NCI-H2227 (cell line): ENCODE results near the gene TSNAX.

Source experiments
- DNase-seq: peaks from one replicate; lab custom pipeline; 2025; ENCODE audit not compliant: unreplicated experiment; lab: John Stamatoyannopoulos, UW

TSNAX gene

DNA sequence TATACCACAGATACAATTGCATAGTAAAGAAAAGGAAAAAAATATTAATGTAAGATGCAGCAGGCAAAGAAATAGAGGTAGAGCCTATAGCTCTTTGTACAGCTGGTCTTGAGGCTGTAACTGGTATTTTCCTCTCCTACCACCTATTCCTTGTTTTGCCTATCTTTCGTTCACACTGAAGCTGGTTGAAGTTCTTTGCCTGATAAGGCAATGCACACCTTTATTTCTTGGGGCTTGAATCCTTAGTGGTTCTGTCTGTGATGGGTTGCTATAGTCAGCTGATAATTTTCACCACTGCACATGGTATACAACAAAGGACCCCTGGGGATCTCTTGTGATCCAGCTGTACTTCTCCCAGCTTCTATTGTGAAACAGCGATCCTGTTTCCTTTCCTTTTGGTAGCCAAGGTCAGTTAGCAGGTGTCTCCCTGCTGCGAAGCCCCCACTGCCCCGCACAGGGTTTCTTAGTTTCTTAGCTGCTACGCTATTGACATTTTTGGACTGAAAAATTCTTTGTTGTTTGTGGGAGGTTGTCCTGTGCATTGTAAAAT lies 9.9 kb upstream of the TSNAX start:
- DNase-seq = peak; percentile 35

DNA sequence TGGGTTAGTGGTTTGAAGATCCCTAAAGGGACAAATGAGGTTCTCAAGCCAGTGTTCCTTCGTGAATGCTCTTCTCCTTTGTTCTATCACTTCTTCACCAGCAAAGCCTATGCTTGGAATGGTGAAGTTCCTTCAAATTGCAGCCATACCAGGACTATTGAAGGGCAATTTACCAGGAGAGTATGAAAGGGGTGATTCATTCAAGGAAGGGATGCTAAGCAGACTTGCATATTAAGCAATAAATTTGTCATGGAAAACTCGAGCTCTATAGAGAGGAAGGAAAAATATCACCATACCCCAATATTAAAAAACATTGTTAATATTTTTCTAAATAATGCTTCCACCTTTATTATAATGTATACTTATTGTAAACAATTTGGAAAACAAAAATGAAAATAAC lies 9.3 kb upstream of the TSNAX start:
- no peak for DNase-seq

DNA sequence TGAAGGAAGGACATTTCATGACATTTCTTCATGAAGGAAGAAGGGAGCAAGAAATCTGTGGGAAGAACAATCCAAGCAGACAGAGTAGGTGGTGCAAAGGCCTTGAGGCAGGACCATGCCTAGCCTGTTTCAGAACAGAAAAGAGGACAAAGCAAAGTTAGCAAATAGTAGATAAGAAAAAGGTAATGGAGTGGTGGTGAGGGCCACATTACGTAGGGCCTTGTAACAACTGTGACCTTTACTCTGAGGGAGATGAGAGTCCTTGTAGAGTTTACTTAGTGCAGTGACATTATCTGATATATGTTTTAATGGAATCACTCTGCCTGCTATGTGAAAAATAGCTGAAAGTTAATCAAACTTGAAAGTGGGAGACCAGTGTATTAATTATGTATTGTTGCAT lies 6.4 kb upstream of the TSNAX start:
- DNase-seq = no peak

DNA sequence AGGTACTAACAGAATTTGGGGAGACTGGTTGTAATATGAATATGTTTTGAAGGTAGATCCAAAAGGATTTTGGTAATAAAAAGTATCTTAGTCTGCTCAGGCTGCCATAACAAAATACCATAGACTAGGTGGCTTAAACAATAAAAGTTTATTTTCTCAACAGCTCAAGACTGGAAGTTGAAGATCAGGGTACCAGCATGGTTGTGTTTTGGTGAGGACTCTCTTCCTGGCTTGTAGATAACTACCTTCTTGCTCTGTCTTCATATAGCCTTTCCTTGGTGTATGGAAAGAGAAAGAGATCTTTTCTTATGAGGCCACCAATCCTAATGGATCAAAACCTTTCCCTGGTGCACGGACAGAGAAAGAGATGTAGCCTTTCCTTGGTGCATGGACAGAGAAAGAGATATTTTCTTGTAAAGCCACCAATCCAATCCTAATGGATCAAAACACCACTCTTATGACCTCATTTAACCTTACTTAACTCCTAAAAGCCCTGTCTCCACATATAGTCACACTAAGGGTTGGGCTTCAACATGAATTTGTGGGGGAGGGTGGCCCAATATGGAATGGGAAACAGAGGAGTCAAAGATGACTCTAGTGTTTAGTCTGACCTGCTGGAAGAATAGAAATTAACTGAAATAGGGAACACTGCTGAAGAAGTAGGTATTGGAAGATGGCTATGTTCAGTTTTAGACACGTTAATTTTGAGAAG lies 5.4 kb upstream of the TSNAX start:
- DNase-seq = no peak

DNA sequence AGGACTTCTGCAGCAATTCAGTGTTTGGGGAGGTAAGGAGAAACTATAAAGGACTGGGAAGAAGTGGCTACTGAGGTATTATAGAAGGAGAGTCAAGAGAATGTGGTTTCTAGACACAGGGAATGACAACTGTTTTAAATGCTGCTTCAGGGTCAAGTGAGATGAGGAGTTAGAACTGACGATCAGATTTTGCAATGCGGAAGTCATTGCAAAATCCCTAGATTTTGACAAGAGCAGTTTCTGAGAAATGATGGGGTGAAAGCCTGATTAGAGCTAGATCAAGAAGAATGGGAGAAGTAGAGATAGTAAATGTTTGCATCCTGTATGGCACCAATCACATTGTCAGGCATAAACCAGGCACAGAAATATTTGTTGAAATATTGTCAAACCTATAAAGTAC lies 4.7 kb upstream of the TSNAX start:
- DNase-seq = no peak

DNA sequence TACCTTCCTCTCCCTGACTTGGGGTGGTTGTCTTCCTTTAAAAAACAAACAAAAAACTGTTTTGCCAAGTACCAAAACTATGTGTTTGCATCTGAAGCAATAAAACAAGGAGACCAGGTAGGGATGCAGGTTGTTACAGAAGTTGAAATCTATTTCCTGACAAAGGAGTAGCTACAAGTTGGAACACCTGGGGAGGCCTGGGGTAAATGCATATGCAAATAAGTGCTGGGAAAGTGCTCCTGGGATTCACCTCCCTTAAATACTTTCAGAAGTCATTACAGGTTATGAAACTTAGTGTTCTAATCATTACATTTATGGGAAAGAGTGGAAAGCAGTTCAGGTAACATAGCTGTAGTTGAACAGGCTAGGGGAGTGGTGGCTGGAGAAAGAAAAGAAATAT lies 1.9 kb upstream of the TSNAX start:
- no peak for DNase-seq

DNA sequence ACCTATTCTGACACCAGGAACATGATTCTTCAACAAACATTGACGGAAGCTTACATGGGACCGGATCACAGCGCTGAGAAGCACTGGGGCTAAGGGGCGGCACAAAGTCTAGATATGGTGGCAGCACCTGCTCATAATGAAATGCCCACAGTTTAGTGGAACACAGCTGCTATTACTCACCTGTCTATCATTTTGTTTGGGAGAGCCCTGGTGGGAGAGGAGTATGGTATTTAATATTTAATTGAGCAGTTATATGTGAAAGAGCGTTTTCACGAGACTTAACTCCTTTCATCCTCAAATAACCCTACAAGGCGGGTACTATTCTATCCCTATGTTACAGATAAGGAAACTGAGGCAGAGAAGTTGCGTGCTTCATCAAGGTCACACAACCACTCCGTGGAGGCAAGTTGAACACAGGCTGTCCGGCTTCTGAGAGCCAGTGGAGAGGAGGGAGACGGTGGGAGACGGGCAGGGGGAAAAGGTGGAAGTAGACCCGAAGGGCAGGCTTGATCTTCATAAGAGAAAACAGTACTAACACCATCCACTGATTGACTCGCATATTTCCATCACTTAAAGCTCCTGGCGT lies 790 bp upstream of the TSNAX start:
- DNase-seq = no peak

DNA sequence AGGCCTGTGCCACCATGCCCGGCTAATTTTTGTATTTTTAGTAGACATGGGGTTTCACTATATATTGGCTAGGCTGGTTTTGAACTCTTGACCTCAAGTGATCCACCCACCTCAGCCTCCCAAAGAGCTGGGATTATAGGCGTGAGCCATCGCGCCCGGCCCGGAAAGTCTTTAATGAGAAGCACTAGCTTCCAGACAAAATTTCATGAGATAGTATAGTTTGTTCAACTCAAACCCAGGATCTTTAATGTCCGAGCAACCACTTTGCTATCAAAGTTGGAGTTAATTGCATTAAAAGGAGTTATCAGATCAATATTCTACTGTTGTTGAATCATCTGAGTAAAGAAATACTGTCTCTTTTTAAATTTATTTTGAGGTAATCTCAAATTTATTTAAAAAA lies 4.8 kb downstream of the TSNAX start:
- no peak for DNase-seq

DNA sequence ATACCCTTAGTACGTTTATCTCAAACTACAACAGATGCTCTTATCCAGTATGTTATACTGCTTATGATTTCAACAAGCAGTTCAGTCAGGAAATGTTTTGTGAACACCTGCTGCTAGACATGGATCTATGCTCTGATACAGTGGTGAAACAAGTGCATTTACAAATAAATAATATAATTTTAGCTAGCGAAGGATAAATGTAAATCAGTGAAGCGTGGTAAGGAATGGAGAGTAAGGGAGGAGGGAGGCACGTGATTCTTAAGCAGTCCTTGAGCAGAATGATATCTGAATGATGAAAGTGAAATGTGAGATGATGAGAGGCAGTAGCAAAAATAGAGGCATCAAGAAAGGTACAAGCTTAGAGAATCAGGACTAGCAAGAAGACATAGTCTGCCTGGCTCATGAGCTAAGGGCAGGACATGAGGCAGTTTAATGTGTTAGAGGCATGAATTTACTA lies 6.3 kb downstream of the TSNAX start:
- no peak for DNase-seq

DNA sequence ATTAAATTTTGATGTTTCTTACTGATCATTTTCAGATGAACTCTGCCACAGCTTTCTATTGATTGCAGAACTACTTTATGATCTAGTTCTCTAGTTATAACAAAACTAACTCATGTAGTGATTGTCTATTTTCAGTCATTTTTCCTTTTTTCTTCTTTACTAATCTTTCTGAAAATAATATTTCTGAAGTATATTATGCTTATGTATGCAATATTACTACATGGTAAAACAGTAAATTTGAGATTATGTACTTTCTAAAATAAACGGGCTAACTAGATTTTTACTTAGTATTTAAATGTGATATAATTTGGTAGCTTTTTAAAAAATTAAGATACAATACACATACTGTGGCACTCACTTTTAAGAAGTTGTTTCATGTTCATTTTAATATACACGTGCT lies 7.6 kb downstream of the TSNAX start:
- DNase-seq = no peak

DNA sequence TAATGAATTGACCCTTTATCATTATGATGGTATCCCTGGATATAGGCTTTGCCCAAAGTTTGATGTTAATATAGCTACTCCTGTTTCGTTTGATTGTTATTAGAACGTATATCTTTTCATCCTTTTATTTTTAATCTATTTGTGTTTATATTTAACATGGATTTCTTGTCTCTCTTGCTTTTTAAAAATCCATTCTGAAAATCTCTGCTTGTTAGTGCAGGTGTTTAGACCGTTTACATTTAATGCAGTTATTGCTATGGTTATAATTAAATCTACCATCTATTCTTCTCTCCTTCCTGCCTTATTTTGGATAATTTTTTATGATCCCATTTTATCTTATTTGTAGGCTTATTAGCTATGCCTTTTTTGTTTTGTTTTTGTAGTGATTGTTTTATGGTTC lies 12.4 kb downstream of the TSNAX start:
- no peak for DNase-seq

DNA sequence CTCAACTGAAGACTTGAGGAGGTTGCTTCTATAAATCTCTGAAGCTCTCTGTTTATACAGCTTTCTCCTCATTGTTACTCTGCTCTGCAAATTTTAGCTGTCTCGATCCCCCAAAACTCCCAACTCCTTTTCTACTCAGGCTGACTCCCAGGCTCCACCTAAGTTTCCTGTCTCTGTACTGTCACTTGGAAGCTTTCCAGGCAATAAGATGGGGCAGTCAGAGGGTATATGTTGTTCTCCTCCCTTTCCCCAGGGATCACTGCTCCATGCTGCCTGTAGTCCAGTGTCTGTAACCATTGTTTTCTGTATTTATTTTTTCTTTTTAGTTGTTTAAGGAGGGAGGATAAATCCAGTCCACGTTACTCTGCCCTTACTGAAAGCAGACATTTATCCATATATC lies 13.4 kb downstream of the TSNAX start:
- DNase-seq = no peak

DNA sequence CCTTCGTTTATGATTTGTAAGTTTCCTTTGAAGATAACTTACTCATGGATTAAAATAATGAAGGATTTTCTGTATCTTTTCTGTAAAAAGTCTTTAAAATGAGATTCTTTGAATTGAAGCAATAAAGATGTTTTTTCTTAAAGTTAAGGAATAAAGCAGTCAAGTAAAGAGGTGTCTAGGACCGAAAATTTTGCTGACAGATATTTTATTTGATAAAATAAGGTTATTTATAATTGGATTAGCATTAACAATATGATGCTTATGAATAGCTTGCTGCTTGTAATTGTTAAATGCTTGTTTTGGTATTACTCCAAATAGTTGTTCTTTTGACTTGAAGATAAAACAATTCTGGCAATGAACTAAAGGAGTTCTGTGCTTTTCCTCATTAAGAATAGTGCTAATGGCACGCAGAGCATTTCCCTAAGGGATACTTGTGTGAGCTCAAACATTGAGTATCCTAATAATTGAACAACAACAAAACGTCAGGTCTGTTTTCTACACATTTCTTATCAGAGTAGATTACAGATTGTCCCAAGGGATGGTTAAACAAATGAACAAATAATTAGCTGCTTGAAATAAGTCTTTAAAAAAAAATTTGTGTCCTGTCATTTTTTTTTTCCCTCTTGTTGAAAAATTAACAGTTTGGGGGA lies 16.6 kb downstream of the TSNAX start:
- DNase-seq = no peak

DNA sequence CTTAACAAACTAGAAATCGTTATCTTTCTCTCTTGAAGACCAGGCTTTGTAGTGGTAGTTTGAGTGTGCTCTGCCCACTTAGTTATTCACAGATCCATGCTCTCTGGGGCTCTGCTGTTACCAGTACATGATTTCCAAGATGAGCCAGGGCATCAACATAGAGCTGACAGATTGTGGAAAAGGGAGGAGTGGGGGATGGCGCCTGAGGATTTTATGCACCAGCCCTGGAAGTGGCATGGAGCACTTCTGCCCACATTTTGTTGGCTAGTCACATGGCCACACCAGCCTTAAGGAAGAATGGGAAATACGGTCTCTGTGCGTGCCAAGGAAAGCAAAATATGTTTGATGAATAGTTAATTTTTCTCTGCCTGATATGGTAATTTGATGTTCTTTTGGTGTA lies 18.2 kb downstream of the TSNAX start:
- DNase-seq = no peak

DNA sequence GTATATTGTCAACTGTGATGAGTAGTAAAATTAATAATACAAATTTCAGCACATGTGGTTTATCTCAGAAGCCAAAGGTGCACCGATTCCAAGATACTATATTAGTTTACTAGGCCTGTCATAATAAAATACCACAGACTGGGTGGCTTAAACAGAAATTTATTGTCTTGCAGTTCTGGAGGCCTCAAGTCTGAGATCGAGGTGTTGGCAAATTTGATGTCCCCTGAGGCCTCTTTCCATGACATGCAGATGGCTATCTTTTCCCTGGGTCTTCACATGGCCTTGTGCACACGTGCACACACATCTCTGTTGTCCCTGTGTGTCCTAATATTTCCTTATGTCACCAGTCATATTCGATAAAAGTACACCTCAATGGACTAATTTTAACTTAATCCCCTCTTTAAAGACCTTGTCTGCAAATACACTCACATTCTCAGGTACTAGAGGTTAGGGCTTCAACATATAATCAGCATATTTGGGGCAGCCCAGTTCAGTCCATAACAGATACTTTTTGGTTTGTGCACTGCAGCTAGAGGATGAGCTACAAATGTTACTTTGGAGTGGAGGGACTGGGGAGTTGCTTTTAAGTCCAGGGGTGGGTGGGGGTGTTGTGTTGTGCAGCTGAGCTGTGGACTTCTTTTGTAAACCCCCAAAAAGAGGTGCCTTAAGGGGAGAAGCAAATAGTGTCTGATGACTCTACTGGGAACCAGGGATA lies 21.4 kb downstream of the TSNAX start:
- no peak for DNase-seq

DNA sequence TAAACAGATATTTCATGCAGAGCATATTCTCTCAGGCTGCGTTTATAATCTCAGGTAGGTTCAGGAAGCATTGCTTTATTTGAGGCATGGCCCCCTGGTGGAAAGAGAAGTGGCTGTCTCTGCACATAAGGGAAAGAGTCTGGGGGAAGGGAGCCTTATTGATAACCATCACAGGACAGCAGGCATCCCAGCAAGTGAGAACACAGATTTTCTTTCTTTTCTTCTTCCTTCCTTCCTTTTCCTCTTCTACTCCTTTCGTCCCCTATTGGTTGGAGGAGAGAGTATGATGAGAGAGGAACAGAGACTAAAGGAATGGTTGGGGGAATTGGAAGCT lies 21.9 kb downstream of the TSNAX start:
- DNase-seq = peak; percentile 32

DNA sequence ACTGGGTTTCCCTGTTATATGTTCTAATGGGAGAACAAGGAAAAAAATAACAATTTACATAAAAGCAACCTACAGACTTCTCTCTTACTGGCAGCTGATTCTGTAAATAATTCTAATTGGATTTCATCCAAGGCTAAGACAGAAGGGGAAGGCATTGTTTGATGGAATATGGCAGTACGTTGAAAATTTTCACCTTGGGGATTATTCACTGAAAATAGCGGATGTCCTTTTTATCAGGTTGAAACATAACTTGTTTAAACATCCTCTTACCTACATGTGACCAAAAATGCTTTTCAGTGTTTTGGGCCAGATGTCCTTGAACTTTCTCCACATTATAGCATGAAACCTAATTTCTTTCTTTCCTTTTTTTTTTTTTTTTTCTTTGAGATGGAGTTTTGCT lies 24.9 kb downstream of the TSNAX start:
- DNase-seq = no peak

DNA sequence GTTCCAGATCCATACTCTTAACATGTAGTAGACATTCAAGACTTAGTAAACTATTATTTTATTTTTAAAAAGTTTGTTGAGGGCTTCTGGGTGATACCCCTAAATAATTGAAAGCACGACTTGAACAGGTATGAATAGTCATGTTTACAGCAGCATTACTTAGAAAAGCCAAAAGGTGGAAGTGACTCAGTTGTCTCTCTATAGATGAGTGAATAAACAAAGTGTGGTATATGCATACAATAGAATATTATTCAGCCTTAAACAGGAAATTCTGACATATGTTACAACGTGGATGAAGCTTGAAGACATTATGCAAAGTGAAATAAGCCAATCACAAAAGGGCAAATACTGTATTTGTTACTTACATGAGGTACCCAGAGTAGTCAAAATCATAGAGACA lies 26.5 kb downstream of the TSNAX start:
- no peak for DNase-seq

DNA sequence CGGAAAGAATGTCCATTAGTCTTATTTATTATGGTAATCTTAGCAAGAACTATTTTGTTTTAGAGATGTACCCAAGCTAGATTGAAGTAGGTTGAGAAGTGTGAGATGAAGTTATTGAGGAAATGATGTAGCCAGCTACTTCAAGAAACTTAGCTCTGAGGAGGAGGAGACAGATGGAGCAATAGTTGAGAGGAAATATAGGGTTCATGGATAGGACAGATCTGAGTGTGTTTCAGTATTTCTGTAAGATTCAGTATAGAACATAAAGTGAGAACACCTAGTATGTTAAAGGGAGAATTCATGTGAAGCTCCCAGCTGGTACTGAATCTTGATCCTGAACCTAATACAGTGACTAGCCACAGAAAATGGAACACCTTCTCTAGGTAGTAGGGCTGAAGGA lies 28.9 kb downstream of the TSNAX start:
- no peak for DNase-seq

DNA sequence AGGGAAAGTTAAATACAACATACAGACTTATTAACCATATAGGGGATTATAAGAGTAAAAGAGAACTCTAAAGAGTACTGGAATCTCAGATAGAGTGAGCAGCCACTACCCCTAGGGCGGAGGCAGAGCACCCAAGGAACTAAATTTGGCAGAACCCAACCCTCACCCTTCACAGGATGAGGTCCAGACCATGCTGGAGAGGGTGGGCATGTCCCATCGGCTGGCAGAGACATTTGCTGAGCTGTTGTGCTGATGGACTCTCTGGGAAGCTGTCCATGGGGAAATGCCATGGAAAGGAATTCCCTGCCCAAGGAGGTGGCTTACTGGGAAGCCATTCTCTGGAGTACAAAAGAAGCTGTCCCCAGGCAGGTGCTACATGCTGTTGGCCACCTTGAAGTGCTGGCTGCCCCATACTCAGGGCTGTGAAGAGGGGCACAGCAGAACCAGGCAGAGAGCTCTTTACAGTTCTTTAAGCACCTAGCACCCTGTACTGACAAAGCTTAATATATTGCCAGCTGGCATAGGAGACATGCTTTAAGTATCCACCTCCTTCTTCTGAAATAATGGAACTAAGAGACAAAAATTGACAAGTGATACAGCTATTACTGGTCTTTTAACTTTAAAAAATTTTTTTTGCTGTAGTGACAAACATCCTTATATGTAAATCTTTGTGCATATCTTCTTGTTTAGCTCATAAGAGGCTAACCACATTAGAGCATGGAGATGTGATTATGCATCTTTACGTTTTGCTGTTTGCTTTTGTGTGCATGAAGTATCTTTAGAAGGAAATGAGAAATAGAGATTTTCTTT lies 29.6 kb downstream of the TSNAX start:
- DNase-seq = no peak

DNA sequence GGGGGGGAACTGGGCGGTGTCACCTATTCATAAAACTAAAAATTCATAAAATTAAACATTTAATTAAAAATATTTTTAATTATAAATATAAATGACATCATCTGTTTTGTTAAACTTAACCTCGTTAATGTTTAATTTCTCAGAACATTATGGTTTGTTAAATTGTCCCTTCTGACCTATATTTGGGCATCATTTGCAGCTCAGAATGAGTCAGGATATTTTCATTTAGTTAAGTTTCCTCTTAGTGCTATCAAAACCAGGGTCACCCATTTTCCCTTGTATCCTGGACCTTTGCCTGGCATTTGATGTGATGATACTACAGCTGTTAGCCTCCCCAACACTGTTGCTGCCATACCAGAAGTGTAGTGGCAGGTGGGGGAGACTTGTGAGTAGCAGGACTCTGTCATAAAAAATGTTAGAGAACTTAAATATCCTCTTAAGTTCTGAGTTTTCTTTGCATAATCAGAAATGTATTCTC lies 30.3 kb downstream of the TSNAX start:
- DNase-seq = no peak
